ENCODE data around the gene CEACAM16.

Gene CEACAM16

DNA sequence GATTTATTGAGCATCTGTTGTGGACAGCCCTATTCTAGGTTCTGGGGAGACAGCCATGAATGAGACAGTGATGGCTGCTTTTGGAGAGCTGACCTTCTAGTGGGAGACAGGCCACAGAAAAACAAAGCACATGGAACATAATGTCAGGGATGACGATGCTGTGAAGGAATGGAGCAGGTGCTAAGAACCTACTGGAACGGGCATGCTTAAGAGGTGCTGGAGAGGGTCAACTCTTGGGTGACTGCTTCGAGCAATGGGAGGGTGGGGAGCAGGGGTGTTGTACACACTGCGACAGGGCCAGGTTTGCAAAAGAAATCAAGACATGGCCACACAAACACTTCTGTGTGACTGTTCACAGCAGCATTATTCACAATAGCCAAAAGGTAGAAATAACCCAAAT, 12.1 kb upstream of the CEACAM16 start:
- no peak for TF ChIP-seq ZFX (IDR thresholded peaks at IDR 0.05)
- TF ChIP-seq, protein P1, sequence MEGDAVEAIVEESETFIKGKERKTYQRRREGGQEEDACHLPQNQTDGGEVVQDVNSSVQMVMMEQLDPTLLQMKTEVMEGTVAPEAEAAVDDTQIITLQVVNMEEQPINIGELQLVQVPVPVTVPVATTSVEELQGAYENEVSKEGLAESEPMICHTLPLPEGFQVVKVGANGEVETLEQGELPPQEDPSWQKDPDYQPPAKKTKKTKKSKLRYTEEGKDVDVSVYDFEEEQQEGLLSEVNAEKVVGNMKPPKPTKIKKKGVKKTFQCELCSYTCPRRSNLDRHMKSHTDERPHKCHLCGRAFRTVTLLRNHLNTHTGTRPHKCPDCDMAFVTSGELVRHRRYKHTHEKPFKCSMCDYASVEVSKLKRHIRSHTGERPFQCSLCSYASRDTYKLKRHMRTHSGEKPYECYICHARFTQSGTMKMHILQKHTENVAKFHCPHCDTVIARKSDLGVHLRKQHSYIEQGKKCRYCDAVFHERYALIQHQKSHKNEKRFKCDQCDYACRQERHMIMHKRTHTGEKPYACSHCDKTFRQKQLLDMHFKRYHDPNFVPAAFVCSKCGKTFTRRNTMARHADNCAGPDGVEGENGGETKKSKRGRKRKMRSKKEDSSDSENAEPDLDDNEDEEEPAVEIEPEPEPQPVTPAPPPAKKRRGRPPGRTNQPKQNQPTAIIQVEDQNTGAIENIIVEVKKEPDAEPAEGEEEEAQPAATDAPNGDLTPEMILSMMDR (conservative IDR thresholded peaks at IDR 0.05) = no peak
- no peak overlapping the region for H3K27ac ChIP-seq

DNA sequence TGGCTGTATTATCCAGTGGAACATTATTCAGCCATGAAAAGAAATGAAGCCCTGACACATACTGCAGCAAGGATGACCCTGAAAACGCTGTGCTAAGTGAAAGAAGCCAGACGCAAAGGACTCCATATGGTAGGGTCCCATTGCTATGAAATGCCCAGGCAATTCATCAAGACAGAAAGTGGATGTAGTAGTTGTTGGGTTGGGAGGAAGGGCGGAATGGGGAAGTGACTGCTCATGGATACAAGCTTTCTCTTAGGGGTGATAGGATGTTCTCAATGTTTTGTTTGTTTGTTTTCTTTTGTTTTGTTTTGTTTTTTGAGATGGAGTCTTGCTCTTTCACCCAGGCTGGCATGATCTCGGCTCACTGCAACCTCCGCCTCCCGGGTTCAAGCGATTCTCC, 11.1 kb upstream of the CEACAM16 start:
- TF ChIP-seq, protein P1 (conservative IDR thresholded peaks at IDR 0.05) = no peak
- TF ChIP-seq ZFX (IDR thresholded peaks at IDR 0.05) = no peak
- H3K27ac ChIP-seq = no peak overlapping the region

DNA sequence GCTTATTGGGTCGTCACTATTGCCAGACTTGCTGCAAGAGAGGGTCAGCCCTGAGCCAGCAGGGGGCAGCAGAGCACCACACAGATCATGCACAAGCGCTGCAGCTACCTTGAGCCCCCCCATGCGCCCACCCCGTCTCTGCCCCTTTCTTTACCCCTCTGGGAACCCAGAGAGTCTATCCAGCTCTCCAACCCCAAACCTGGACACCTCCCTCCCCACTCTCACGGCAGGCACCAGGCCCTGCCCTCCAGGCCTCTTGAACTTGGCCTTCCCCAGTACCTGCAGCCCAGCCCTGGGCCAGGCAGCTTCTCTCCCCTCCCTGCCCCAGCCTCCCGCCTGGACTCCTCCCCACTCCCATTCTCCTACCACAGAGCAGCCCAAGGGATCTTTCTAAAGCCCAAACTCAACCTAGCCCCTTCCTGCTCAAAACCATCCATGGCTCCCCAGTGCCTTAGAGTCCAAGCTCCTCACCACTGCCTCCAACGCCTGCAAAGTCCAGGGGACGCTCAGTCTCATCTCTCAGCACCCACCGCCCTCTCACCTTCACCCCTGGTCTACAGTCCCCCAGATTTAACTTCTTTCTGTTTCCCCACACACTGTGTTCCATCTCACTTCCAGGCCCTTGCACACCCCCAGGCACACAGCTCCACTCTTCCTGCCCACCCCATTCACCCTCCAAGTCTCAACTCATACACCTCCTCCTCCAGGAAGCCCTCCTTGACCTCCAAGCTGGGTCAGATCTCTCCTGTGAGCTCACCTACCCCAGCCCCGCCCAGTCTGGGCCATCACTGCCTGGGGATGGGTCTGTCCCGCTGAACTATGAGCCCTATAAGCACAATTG, 9.4 kb upstream of the CEACAM16 start:
- TF ChIP-seq, protein P1 (conservative IDR thresholded peaks at IDR 0.05) = peak; percentile 80
- no peak for TF ChIP-seq ZFX (IDR thresholded peaks at IDR 0.05)
- H3K27ac ChIP-seq = peak overlapping the region; percentile 16; the same call in 1 of the 2 replicates

DNA sequence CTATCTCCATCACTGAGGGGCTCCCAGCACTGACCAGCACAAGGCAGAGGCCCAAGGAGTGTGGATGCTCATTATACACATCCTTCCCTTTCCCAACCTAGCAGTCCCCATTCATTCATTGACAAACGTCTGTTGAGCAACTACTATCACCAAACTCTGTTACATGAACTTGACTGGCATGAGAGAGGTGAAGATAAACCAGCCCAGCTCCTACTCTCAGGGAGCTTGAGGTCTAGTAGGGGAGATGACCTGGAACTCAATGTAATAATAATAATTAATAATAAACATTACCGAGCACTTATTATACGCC, 8.9 kb upstream of the CEACAM16 start:
- TF ChIP-seq ZFX (IDR thresholded peaks at IDR 0.05) = no peak
- TF ChIP-seq, protein P1 (conservative IDR thresholded peaks at IDR 0.05) = no peak
- H3K27ac ChIP-seq = peak overlapping the region; percentile 16; the same call in 1 of the 2 replicates

DNA sequence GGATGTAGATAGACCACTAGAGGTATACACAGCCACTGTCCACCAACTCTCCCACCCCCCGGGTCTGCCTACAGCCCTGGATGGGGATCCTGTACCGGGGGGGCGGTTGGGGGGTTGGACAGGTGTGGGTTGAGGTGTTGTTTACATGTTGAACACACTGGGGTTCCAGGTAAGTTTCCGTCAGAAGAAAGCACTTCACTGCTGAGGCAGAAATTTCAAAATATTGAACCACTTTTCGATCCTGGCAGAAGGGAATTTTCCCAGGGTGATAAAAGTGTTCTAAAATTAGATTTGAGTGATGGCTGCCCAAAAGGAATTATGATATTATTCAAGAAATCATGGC, 6.6 kb upstream of the CEACAM16 start:
- H3K27ac ChIP-seq = no peak overlapping the region; the same call in 1 of the 2 replicates
- no peak for TF ChIP-seq ZFX (IDR thresholded peaks at IDR 0.05)
- TF ChIP-seq, protein P1 (conservative IDR thresholded peaks at IDR 0.05) = no peak

DNA sequence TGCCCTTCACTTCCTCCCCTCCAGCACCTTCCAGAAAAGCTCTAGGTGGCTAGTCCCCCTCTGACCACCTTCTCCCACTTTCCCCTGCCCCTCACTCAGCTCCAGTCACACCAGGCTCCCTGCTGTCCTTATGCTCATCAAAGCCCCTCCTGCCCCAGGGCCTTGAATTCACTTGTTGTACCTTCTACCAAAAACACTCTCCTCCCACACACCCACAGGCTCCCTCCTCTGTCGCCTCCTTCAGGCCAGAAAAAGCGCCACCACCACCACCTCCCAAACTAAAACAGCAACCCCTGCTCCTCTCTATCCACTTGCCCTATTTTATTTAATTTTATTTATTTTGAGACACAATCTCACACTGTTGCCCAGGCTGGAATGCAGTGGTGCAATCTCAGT, 4.8 kb upstream of the CEACAM16 start:
- H3K27ac ChIP-seq = peak overlapping the region; percentile 82
- TF ChIP-seq ZFX (IDR thresholded peaks at IDR 0.05) = no peak
- TF ChIP-seq, protein P1 (conservative IDR thresholded peaks at IDR 0.05) = no peak

DNA sequence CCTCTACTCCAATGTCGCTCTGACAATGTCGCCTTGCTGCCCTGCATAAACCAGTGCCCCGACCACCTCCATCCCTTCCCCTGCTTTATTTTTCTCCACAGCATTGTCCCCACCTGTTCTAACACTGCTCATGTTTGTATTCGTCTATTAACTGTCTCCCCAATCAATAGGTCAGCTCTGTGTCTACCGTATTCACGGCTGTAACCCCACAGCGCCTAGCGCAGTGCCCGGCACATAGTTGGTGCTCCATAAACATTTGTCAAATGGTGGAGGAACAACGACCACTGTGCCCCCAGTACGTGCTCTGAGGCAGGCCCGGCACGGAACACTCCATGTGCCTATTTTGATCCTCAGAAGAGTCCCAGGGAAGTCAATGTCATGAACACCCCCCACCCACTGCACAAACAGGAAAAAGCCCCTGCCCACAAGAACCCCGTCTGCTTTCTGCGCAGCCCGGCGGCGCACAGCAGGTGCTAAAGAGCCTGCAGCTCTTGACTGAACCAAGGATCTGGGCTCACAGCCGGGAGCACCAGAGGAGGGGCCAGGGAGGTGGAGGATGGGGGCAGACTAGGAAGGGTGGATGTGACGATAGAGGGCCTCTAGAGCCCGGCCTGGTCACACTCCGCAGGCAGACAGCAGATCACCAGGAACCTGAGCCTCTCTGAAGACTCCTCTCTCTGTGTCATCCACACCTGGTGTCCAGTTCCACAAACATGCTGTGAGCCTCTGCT, 1.8 kb upstream of the CEACAM16 start:
- no peak for TF ChIP-seq ZFX (IDR thresholded peaks at IDR 0.05)
- TF ChIP-seq, protein P1 (conservative IDR thresholded peaks at IDR 0.05) = no peak

More for the DNA sequence above, 1.8 kb upstream of the CEACAM16 start:
- H3K27ac ChIP-seq = peak overlapping the region; percentile 8; the same call in 1 of the 2 replicates
